ENCODE results near the gene WDR86.

DNA sequence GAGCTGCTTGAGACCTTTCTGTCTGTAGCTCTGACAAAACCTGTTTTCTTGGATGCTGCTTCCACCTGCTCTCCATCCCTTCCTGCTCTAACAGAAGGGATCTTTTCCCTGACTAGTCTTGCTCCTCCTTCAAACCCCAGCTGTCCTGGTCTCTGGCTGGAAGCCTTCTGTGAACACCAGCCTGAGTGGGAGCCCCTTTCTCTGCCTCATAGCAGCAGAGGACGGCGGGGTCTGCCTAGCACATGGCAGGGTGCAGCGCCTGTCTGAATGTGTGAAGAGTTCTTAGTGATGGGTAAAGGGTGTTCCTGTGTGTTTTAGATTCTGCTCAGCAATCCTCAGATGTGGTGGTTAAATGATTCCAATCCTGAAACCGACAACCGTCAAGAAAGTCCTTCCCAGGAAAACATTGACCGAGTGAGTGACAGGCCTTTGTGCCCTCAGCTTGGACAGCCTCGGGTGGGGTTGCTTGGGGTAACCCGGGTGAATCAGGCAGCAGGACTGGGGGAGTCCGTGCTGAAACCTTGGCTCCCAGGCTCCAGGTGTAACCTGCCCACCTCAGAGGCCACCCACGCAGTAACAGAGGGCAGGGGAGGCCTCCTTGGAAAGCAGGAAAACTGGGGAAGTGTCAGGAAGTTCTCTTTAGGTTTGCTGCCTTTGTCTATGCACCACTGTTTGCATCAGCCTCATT lies 34.2 kb downstream of the WDR86 start:
- TF ChIP-seq CTCF (IDR thresholded peaks at IDR 0.05) = no peak
- no peak for TF ChIP-seq POLR2A (IDR thresholded peaks at IDR 0.05)
- TF ChIP-seq EP300 (IDR thresholded peaks at IDR 0.05) = no peak
